Pulmonary artery endothelial cell (primary cell): ENCODE measurements around the gene SRP72. TPM values are rescaled to one million over a fixed set of nuclear protein-coding genes. Genes with fewer than 3 reads are reported as not detected.
"Not testable (repeated sequence)": the region's sequence is repeated elsewhere in the genome, so short reads cannot be mapped to it uniquely, and the experiment has no call there.

Experiments
- DNase-seq: peaks from one replicate; pipeline ENCODE4 v3.0.0-alpha.2; 2011; ENCODE audit warnings: low read depth, low spot score
- total RNA-seq: library from RNA; depleted of rRNA; stranded (reverse); fragments of >200 nt; gene quantifications from 2 replicates; pipeline ENCODE4 v1.2.3, GENCODE V29; 2014

SRP72 gene
- total RNA-seq, 1 donor from 2014 or later = 99.8 TPM

DNA sequence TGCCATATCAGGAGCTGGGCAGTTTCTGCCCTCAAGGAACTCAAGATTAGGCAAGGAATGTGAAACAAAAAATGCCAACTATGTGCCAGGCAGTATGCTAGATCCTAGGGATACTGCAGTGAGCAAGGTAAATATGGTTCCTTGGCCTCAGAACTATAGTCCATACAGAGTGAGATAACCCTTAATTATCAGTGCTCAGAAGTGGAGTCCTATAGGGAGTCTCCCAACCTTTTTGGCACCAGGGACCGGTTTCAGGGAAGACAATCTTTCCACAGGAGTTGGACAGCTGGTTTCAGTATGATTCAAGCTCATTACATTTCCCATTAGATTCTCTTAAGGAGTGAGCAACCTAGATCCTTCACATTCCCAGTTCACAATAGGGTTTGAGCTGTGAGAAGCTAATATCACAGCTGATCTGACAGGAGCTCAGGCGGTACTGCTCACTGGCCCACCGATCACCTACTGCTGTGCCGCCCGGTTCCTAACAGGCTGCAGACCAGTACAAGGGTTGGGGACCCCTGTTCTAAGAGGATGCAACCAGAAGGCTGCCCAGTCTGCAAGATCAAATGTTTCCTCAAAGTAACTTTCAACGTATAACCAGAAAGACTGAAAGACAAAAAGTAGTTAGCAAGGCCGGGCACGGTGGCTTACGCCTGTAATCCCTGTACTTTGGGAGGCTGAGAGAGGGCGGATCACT lies 1.7 kb upstream of the SRP72 start:
- no peak for DNase-seq

DNA sequence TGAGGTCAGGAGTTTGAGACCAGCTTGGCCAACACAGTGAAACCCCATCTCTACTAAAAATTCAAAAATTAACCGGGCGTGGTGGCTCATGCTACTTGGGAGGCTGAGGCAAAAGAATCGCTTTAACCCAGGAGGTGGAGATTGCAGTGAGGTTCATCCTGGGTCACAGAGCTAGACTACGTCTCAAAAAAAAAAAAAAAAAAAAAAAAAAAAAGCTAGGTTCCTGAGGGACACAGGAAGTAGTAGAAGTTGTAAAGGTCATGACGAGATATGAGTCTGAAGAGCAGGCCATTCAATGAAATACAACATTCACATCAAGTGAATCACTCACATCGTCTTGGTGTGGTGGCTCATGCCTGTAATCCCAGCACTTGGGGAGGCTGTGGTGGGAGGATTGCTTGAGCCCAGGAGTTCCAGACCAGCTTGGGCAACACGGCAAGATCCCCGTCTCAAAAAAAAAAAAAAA lies 1.1 kb upstream of the SRP72 start:
- not testable (repeated sequence) for DNase-seq

DNA sequence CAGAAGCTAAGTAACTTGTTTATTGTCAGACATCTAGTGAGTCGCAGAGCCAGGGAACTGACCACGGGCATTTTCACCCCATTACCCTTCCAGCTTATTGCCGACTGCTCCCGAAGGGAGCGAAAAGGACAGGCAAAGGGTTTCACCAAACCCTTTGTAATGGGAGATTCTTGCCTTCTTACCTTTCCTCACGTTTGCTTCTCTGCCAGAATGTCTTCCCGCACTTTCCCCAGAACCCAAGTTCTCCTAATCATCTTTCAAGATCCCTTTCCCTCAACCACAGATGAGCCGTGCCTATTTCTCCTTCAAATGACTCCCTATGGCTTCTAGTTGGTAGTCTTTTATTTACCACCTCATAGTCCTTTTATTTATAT lies 520 bp upstream of the SRP72 start:
- no peak for DNase-seq

DNA sequence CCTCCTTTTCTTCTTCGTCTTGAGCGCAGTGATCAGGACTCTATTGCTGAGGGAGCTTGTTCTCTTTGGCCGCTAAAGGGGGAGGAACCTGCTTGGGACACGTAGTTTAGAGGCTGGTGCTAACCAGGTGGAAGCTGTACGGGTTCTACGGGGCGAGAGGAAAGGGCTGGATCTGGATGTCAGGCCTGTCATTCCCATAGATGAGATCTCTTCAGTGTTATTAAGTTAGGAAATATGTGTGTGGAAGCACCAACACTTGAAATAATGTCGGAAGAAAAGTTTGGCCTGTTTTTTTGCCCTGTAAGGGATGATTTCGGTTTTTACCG lies 643 bp downstream of the SRP72 start:
- no peak for DNase-seq

DNA sequence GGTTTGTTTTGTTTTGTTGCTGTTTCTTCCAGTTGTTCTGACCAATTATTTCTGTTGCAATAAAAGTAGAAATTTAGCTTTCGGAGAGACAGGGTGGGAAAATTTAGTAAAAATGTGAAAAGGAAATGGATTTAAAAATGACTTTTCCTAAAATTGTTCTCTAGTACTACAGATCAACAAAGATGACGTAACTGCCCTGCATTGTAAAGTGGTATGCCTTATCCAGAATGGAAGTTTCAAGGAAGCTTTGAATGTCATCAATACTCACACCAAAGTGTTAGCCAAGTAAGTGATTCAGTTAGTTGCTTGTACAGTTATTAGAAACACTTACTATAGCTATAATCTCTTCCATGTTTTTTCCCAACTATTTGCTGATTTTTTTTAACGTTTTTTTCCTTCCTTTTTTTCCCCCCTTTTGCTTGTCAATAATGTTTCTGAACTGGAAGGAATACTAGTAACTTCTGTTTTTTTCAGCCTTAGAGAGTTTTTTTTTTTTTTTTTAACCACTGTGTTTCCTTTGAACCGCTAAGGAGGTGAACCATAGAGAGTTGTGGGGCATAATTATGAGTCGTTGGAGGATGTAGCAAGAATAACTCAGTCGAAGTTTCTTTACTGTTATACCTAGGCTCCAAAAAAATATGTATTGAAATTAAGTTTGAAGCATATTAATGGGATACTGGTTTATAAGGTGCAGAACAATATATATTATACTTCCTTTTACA lies 2.2 kb downstream of the SRP72 start:
- DNase-seq = peak; percentile 36

DNA sequence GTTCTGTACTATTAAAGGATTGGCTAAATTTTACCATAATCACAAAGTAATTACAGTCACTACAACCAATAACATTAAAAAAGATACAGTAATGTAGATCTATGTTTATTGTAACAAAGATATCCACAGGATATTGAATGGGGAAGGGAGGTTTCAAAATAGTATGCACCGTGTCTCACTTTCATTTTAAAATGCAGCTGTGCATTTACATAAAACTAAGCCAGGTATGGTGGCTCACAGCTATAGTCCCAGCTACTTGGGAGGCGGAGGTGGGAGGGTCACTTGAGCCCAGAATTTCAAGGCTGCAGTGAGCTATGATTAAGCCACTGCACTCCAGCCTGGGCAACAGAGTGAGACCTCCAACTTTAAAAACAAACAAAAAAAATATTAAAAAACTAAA lies 8.5 kb downstream of the SRP72 start:
- no peak for DNase-seq

DNA sequence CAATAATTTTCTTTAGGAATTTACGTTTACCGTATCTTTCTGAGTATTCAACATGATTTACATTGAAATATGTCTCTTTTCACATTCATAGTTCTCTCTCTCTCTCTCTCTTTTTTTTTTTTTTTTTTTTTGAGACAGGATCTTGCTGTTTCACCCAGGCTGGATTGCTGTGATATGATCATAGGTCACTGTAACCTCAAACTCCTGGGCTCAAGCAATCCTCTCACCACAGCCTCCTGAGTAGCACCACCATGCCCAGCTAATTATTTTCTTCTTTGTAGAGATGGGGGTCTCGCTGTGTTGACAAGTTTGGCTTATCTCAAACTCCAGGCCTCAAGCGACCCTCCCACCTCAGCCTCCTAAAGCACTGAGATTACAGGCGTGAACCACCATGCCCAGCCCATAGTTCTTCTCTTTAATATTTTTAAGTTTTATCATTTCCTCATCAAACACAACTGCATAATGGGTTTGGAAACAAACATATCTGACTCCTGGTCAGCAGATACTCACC lies 9.8 kb downstream of the SRP72 start:
- DNase-seq = no peak

DNA sequence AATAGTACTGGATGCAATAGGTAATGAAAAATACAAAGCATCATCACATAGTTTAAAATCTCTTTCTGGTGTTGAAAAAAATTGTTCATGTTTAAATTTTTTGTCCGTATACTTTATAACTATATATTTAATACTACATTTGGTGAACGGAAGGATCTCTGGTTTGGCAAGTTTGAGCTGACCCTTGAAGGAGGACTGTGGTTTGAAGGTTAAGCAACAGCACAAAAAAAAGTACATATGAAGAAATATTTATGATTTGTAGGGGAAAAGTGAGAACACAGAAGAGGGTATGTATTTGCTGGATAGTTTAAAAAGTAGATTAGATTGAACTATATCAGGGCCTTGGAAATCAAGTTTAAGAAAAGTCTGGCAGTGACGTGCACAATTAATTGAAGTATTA lies 13.3 kb downstream of the SRP72 start:
- no peak for DNase-seq

DNA sequence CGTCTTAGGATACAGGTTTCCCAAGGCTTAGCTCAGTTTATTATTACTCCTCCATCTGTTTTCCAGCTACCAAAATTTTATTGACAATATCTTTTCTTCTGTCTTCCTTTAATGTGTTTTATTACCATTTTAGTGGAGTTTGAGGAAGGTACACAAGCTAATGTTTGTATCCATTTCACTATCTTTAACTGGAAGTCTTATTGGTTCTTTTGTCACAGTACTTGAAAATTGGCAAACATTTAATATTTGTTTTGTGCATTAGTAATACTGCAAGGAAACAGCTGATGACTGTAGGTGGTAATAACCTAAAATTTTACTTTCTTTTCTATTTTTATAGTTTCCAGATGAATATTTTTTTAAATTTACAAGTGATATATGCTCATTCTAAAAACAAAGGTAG lies 28.8 kb downstream of the SRP72 start:
- no peak for DNase-seq

DNA sequence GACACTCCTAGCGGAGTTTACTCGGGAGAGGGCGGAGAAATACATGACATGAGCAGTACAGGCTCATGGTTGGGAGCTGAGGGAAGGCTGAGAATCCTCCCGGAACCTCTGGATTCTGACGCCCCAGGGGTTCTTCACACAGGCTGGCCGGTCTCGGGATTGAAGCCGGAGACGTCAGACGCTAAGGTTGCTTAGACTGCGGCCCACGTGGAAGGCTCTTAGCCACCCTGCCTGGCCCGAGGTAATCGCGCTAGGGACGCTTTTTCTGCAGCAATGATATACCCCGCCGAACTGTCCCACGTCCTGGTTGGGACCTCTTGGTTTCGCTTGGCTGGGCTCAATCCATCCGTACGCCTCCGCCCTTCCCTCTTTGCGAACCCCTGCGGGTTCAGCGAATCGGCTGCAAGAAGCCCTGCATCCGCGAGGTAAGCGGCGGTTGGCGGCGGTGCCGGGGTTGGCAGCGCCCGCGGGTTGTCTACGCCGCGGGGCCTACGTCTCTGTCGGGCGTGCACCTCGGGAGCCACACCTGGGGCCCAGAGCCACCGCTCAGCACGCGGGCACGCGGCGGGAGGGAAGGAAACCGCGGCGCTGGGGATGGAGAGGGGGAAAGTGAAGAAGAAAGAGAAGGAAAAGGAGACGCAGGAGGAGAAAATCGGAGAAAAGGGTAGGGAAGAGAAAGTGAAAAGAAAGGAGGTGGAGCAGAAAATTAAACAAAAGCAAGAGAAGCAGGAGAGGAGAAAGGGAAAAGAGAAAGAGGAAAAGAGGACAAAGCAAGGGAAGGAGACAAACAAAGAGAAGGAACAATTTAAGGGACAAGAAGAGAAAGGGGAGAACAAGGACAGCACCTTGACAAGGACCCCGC lies 38.1 kb downstream of the SRP72 start, which contains the start of gene ARL9:
TSS of gene ARL9 (plus strand) at position 523 of the 862 bp plus-strand sequence. CDS start at position 595, 72 bp downstream.
- no peak for DNase-seq

DNA sequence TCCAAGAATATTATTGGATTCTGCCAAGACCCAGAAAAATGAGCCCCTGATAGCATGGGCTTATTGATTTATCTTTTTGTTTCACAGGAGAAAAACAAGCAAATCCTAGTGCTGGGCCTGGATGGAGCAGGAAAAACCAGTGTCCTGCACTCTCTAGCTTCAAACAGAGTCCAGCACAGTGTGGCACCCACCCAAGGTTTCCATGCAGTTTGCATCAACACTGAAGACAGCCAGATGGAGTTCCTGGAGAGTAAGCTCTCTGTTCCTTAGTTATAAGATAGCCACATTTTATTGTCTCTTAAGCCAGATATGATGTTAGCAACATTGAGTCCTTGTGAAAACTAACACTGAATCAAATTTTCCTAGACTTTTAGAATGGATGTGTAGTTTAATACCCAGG lies 43.7 kb downstream of the SRP72 start:
- no peak for DNase-seq

DNA sequence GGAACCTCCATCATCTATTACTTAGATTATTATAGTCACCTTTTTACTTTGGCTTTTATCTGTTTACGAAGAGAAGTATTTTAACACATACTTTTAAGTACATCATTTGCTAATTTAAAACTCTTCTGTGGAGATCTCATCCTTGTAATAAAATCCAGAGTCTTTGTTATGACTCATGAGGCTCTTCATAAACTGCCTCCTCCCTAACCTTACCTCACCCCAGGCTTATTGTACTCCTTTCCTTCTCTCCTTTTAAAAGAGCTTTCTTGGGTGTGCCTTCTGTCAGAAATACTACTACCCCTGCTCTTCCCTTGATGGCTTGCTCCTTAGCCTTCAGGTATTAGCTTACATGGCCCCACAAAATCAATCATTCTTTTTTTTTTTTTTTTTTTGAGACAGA lies 44.7 kb downstream of the SRP72 start:
- DNase-seq = no peak

DNA sequence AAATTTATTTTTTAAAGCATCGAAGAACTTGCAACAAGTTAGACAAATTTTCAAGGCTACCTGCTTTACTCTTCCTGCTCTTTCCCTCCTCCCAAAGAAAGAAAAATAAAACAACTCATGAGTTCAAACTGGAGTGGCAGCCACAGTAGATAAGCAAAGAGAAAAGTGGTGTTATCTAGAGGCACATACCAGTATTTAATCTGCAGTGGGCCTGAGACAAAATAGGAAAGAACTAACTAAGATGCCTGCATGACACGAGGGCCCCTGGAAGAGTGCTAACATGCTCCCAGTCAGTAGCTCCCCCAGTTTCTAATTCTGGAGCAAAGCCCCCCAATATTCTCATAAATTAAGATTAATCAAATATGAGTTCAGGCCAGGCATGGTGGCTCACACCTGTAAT lies 46.1 kb downstream of the SRP72 start:
- DNase-seq = no peak

DNA sequence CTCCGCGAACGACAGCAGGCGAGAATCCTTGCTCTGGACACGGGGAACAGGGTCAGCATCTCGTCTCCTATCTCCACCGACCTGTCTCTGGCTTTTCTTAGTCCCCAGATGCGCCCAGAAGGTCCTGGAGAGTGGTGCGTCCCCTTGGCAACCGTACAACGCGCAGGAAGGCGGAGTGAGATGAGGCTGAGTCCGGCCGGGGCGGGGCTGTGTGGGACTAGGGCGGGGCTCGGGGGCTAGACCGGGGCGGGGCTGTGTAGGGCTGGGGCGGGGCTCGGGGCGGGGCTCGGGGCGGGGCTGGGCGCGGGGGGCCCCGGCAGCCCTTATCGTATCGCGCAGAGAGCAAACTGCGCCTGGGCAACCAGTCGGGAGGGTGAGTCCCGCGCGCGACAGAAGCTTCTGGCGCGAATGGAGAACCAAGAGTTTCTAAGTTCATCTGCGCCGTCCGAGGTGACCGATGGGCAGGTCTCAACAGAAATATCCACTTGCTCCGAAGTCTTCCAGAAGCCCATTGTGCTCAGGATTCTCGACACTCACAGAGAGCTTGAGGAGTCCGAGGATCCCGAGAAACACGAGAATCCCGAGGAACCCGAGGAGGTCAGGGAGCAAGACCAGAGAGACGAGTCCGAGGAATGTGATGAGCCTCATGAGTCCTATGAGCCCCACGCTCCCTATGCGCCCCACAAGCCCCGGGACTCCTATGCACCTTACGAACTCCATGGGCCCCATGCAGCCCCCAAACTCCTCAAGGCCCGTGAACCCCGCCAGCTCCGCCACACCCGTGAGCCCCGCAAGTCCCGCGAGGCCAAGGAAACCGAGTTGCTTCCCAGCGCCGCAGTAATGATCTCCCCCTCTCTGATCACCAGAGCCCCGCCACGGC lies 63.1 kb downstream of the SRP72 start:
- no peak for DNase-seq

DNA sequence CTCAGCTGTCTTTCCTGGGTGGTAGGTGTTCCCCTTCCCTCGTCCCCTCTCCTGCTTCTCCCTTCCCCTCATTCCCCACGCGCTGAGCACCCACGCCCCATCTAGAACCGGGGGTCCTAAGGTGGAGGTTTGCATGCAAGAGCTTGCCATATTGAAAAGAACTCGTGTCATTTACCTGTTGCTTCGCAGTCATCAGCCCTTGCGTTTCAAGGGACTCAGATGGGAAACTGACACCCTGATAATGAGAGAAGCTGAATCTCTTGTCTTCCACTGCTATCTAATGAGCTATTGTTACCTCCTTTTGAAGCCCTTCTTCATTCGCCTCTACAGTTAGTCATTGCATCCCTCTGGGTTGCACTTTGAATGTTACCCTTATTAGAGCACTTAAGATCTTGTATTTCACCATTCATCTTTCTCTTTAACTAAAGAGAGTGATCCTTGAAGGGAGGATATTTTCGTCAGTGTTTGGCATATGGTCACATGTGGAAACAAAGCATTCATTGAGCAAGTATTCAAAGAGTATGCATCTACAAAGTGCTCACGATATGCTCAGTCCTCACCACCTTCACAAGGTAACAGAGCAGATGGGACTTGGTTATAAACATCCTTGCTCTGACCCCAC lies 63.8 kb downstream of the SRP72 start:
- no peak for DNase-seq

DNA sequence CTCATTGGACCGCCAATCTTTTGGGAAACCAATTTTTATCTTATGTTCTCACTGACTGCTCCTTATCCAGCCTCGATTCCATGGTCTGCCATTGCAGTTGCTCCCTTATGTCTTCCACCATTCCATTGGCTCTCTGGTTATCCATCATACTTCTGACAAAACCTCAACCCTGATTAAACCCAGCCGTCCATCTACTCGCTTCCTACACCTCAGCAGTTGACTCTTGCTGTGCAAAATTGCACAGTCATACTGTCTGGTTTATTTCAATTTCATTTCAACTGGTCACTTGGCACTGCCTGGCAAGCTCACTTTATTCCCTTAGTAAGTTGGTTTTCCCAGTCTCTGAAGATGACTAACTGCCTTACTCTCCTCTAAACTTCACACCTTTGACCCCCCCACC lies 64.4 kb downstream of the SRP72 start:
- DNase-seq = no peak

DNA sequence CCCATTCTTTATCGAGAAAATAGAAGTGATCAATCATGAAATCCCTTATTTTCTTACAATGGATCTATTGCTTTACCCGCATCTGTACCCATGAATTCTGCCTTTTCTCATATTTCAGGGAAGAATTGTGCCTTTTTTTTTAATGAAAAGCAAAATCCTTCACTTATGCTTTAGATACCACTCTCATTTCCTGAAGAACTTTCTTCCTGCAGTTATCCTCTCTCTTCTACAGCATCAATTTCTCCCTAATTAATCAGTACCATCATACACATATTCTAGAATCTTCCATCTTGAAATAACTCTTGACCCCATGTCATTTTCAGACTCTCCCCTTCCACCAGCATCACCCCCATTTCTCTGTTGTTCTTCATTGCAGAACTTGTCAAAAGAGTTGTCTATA lies 64.8 kb downstream of the SRP72 start:
- no peak for DNase-seq

DNA sequence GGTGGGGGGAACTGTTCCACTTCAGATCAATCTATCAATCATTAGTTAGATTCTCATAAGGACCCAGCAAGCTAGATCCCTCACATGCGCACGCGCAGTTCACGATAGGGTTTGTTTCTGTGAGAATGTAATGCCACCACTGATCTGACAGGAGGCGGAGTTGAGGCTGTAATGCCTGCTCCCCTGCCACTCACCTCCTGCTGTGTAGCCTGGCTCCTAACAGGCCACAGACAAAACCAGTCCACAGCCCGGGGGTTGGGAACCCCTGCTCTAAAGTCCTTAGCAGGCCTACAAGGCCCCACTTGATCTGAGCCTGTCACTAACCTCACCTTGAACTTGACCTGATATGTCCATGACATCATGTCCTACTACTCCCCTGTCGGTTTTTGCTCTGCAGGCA lies 68.5 kb downstream of the SRP72 start:
- no peak for DNase-seq

DNA sequence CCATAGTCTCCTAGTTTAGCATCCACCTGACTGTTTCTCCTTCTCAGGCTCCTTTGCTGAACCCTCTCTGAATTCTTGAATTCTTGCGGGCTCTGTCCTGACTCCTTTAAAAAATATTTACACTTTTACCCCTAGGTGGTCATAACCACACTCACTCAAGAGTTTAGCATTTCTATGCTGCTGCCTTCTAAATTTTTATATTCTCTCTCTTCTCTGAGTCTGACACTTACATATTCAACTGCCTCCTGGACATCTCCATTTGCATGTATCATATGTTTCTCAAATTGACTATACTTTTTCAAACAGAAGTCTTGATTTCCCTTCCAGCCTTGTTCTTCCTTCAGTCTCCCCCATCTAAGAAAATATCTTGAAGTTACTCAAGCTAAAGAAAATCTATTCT lies 69.7 kb downstream of the SRP72 start:
- no peak for DNase-seq

DNA sequence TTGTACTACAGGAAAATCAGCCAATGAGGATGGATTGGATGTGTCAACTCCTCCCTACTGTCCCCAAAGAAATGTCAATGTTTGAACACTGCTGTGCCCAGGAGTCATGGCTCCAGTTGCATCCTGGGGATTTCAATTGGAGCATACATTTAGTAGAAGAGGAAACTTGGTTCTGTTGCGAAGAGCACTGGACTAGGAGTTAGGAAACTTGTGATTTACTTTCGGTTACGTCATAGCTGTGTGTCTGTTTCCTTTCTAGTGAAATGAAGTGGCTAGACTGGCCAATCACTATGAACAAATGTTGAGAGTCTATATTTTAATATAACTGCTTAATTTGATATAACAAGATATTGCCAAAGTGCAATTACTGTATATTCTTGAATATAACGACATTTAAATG lies 73.4 kb downstream of the SRP72 start:
- DNase-seq = no peak
